ENCODE data around the gene NLK.
A peak's percentile ranks its signal among the peaks of the same experiment; 100 is the strongest.
"Not testable (repeated sequence)": the region's sequence is repeated elsewhere in the genome, so short reads cannot be mapped to it uniquely, and the experiment has no call there.

Gene NLK

DNA sequence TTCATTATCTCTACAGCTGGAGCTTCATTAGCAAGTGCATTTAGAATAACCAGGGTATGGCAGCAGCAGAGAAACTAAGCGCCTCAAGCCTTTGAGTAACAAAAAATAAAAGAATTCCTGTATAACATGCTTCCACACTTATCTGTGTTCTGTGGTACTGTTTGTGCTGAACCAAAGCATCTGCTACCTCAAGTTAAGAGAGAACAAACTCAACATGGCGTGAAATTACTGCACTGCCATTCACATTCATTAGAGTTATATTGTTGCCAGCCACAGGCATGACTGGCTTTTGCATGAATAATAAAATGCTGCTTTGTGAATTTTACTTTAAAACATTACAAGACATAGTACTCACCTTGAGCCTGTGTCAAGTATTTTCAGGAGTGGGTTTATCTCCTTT, 76.6 kb downstream of the NLK start:
- no peak for DNase-seq

DNA sequence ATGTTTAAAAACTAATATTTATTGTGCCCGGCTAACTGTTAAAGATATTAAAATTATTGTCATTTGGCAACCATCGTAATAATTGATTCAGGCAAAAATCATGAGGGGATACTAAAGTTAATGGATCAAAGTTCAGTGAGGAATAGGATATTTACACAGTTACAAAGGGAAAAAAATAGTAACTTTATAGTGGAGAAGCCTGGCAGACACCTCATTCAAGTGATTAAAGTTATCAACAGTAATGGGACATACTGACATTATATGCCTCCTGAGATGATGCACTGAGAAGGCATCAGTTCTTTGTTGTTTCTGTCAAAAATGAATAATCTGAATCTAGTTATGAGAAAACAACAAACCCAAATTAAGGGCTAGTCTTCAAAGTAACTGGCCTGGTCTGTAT, 77.1 kb downstream of the NLK start:
- DNase-seq, result no peak

- no peak for DNase-seq
Measured at GRCh38 chr17:28120766-28121165, 78.3 kb downstream of the NLK start.

DNA sequence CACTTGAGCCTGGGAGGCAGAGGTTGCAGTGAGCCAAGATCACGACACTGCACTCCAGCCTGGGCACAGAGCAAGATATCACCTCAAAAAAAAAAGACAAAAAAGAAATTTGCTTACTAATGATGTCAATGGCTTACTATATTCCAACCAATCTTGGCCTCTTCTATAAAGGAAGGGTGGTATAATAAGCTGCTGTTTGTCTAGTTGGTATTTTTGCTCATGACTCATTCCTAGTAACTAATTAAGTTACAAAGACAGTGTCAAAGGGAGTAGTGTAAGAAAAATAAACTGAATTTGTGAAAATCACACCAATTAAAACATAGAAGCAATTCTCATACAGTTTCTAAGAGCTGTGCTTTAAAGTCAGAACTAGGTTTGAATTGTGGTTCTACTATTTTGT, 82.5 kb downstream of the NLK start:
- DNase-seq, result no peak

DNA sequence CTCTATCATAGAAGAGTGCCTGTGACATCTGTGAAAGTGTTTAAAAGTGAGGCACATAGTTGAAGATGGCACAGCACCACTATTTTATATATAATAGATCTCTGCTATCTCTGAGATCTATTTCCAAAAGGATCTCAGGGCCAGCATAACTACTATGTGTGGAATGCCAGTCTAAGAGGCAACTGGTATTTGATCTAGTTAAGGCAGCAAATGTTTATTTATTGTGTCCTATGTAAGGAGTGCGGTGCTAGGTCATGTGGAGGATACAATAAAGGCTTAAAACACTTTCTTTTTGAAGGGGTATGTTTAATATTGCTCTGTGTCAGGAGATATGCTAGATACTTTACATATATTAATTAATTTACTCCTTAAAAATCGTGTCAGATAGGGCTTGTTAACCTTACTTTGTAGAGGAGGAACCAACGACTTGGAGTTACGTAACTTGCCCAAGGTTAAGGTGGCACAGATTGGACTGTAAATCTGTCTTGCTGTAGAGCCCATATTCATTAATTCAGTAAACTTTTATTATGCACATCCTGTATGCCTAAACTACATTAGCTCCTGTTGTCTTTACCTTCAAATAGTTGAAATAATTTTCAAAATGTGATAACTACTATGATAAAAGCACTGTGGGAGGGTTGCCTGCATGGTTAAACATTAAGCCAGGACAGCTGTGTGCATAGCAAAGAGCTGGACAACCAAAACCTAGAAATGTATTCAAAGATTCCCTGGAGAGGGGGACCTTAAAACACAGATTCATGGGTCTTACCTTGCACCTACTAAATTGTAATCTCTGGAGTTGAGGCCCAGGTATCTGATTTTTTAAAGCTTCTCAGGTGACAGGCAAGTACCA, 83.3 kb downstream of the NLK start:
- no peak for DNase-seq

- no peak for DNase-seq
Measured at GRCh38 chr17:28127196-28127595, 84.7 kb downstream of the NLK start.

- DNase-seq, result no peak
Measured at GRCh38 chr17:28128779-28129178, 86.3 kb downstream of the NLK start.

- DNase-seq, result no peak
Measured at GRCh38 chr17:28130472-28130871, 88.0 kb downstream of the NLK start.

DNA sequence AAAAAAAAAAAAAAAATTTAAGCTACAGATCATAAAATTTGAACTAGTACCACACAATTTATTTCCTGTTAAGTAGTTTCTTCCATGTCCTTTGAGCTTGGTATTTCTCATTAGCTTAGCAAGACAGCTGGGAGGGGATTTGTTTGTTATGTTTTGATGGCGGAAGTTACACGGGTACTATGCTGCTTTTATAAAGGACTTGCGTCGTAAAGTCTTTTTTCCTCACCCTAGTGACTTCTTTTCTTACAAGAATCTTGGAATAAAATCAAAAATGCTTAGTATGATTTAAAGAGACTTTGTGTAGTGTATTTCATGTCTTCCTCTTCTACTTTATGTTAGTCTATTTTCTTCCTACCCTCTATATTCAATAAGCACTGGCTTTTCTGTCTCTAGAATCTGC, 89.1 kb downstream of the NLK start:
- DNase-seq, result no peak

DNA sequence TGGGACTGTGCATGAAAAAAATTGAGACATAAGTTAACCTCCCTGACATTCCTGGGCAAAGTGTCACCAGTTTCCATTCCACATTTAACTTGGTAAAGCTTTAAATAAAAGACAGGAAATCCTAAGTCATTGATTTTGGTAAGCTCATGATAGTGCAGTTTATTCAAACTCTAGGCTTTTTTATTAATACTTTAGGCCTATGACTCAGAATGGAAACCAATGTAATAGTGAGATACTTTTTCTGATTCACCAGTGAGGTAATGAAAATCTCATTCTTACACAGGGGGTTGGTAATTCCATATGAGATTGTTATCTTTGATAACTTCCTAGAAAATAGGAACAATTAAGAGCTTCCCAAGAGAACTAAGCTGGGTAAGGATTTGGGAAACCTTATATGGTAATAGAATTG, 91.1 kb downstream of the NLK start:
- DNase-seq, result no peak

GRCh38 chr17:28136923-28137322, 94.4 kb downstream of the NLK start:
- DNase-seq, result no peak

DNA sequence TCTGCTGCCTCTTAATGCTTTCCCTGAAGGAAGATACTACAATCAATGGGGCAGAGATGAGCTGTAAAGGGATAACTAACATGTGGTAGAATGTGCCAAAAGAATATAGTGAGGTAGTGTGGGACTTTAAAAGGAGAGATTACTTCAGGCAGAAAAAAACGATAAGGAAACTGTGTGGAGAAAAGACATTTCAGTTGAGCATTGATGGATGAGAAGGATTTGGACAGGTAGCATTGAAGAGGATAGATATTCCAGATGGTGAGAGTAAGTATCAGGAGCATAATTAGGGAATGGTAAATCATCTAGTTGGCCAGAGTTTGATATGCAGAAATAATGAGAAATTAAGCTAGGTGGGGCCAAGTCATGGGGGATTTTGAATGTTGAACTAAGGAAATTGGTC, 97.3 kb downstream of the NLK start:
- peak in 1 of 2 experiments; percentile 7 for DNase-seq

- no peak for DNase-seq
Measured at GRCh38 chr17:28141313-28141712, 98.8 kb downstream of the NLK start.

- no peak for DNase-seq
Measured at GRCh38 chr17:28141773-28142172, 99.3 kb downstream of the NLK start.

- DNase-seq, result no peak
Measured at GRCh38 chr17:28142305-28142704, 99.8 kb downstream of the NLK start.

GRCh38 chr17:28144019-28144418, 101.5 kb downstream of the NLK start:
- no peak for DNase-seq

GRCh38 chr17:28145348-28145747, 102.9 kb downstream of the NLK start:
- no peak for DNase-seq

DNA sequence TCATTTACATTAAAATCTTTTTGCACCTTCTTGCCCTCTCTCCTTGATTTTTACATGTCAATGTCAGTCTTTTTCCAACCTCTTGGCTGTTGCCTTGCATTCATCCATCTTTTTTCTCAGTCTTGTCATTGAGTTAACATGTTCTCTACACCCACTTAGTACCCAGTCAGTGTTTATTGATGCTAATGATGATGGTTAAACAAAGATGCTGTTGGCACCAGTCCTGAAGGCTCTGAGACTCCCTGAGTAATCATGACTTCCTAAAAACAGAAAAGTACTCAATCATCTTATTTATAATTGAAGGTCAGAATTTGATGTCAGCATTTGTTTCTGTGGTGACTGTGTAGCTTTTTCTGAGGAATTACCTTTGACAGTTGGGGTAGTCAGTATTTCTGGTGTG, 104.5 kb downstream of the NLK start:
- DNase-seq, result no peak

GRCh38 chr17:28151001-28151400, 108.5 kb downstream of the NLK start:
- DNase-seq, result no peak

DNA sequence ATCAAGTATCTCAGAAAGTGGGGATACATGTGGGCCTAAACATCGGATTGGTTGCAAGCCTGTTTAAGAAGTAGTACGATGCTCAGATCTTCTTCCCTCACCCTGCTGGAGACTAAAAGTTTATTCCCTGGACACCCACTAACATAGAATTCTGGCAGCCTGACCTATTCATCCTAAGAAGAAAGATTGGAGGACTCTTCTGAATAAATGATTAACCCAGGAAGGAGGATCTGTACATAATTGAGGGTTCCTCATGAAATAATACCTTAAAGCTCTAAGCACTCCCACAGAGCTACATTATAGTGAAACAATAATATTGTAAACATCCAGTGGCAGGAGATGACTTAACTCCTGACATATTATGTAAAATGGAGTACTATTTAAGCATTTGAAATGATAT, 111.7 kb downstream of the NLK start:
- no peak for DNase-seq

DNA sequence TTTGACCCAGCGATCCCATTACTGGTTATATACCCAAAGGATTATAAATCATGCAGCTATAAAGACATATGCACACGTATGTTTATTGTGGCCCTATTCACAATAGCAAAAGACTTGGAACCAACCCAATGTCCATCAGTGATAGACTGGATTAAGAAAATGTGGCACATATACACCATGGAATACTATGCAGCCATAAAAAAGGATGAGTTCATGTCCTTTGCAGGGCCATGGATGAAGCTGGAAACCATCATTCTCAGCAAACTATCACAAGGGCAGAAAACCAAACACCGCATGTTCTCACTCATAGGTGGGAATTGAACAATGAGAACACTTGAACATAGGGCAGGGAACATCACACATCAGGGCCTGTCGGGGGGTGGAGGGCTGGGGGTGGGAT, 112.9 kb downstream of the NLK start:
- DNase-seq, result not testable (repeated sequence)

- DNase-seq, result no peak
Measured at GRCh38 chr17:28159004-28159403, 116.5 kb downstream of the NLK start.

DNA sequence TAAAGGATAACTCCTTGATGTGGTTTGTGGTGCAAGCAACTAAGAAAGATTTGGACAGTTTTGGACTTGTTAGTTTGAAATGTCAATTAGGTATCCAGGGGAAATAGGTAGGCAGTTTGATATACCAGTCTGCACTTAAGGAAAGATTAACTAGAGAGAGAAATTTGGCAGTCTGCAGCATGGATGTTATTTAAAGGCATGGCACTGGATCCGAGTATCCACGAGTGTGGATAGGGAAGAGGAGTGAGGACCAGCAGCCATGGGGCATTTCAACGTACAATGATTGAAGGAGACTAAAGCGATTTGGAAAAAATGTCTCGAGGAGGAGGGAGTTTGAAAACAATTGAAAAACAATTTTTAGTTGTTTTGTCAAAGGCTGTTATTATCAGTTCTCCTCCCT, 117.4 kb downstream of the NLK start:
- no peak for DNase-seq

DNA sequence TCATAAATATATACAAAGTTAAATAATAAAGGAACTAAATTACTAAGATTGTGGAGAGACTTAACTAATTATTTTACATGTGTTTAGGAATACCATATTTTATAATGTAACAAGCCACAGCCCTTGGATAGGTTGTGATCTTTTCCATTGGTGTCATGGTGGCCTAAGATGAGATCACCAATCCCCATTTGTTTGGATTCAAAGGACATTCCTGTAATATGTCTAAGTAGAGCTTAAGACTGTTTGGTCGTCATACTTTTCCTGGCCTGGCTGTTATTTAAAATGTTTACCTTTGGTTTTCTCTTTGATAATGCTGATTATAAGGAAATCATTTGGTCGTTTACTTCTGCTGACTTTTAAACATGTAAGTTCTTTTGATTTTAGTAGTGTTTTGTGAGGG, 118.1 kb downstream of the NLK start:
- DNase-seq, result no peak

DNA sequence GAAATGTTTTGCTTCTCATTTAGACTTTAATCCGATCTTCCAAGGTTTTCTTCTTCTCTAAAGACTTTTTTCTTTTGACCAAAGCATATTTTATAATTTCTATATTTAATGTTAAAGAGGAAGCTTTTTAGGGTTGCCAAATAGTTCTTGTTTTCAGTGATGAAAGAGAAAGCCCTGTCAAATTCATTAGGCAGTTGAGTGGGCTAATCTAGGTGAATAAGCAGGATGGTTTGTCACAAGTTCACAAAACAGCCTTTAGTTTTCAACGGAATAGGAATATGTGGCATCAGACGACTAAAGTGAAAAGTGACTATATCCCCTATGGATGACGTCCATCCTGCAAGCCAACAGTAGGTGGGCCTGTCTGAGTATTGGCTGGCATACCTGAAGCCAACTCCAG, 118.8 kb downstream of the NLK start:
- DNase-seq, result no peak
